GM12878 (cell line): ENCODE data around the gene CALN1. TPM values are rescaled to one million over a fixed set of nuclear protein-coding genes. Genes with fewer than 3 reads are reported as not detected.

Experiments used
- ATAC-seq: fragments of 200-7000 bp; cut with Tn5 transposase; 3 replicates; pipeline ENCODE4 v1.9.1; 2020; ENCODE audit warnings: mild to moderate bottlenecking, moderate library complexity
- BruUV-seq: library from RNA; stranded (reverse); fragments of 400-500 nt; replicated peaks from 2 replicates; lab custom pipeline; 2021; lab: Mats Ljungman, UMichigan
- CTCF ChIA-PET: fragments of 300-600 bp; sonication (Branson Sonifier 250); formaldehyde crosslinking; extraction: SDS; loops from one replicate; lab custom pipeline; 2021; ENCODE audit warnings: inconsistent platforms; lab: Yijun Ruan, JAX
- POLR2A ChIA-PET: fragments of 350-600 bp; formaldehyde crosslinking; extraction: SDS; loops from one replicate; lab custom pipeline; 2021; ENCODE audit warnings: inconsistent platforms; lab: Charles Lee
- RAD21 ChIA-PET: fragments of 300-600 bp; sonication (Branson Sonifier 250); formaldehyde crosslinking; loops from one replicate; lab custom pipeline; 2023; ENCODE audit warnings: antibody characterized with exemption; ENCODE audit not compliant: unreplicated experiment; lab: Charles Lee
- SMC1A ChIA-PET: fragments of 300-600 bp; sonication (Branson Sonifier 250); formaldehyde crosslinking; loops from one replicate; lab custom pipeline; 2023; ENCODE audit not compliant: unreplicated experiment, uncharacterized antibody; lab: Charles Lee
- DNase-seq: peaks from one replicate; pipeline ENCODE4 v3.0.0-alpha.2; 2011; ENCODE audit warnings: low read depth, low spot score
- FAIRE-seq: peaks from 3 replicates; lab custom pipeline; 2011; peaks lifted over from hg19 to GRCh38; lab: Jason Lieb, UNC
- H2AFZ ChIP-seq: 2 replicates; pipeline ENCODE4 v1.6.0; 2011; ENCODE audit warnings: low read depth, low read length, control low read depth; ENCODE audit not compliant: control insufficient read depth
- H3K27ac ChIP-seq: 2 replicates; pipeline ENCODE4 v1.5.1; 2011; ENCODE audit warnings: control low read depth; ENCODE audit not compliant: control insufficient read depth, insufficient read depth
- H3K27me3 ChIP-seq, 2 experiments: replicated peaks in 1 of 2; 2 replicates each; pipeline versions ENCODE4 v1.6.0 to v1.6.1; 2011; ENCODE audit warnings: low read length in 1 of 2; ENCODE audit not compliant: control insufficient read depth in 2 of 2, insufficient read depth in 2 of 2
- H3K36me3 ChIP-seq, 2 experiments: 2 replicates each; pipeline ENCODE4 v1.5.1; 2011; ENCODE audit warnings: low read length in 1 of 2; ENCODE audit not compliant: control insufficient read depth in 2 of 2, insufficient read depth in 2 of 2
- H3K4me1 ChIP-seq: 2 replicates; pipeline ENCODE4 v1.6.1; 2011; ENCODE audit warnings: mild to moderate bottlenecking, low read length, moderate library complexity, mixed read lengths; ENCODE audit not compliant: control insufficient read depth, insufficient read depth
- H3K4me2 ChIP-seq: 2 replicates; pipeline ENCODE4 v1.6.0; 2011; ENCODE audit warnings: control low read depth; ENCODE audit not compliant: control insufficient read depth, insufficient read depth
- H3K4me3 ChIP-seq: fragments of 200-600 bp; sonication (generic); 2 replicates; pipeline ENCODE4 v1.5.1; 2016
- H3K79me2 ChIP-seq: 2 replicates; pipeline ENCODE4 v1.6.0; 2011; ENCODE audit warnings: low read length; ENCODE audit not compliant: control insufficient read depth, insufficient read depth
- H3K9ac ChIP-seq: 2 replicates; pipeline ENCODE4 v1.8.0; 2011; ENCODE audit warnings: low read length, control low read depth, mixed read lengths; ENCODE audit not compliant: control insufficient read depth, insufficient read depth
- H3K9me3 ChIP-seq: replicated peaks from 3 replicates; pipeline ENCODE4 v1.5.1; 2011; ENCODE audit warnings: mild to moderate bottlenecking, low read length; ENCODE audit not compliant: control insufficient read depth, insufficient read depth
- H4K20me1 ChIP-seq: 2 replicates; pipeline ENCODE4 v1.6.0; 2011; ENCODE audit not compliant: control insufficient read depth, insufficient read depth
- ASH2L ChIP-seq: fragments of 300-600, 200-600 bp; sonication (generic); IDR thresholded peaks from 2 replicates; pipeline ENCODE4 v1.6.1; 2017; ENCODE audit warnings: low read depth, mild to moderate bottlenecking, borderline replicate concordance
- CBX5 ChIP-seq: sonication (generic); IDR thresholded peaks from 2 replicates; pipeline ENCODE4 v1.6.1; 2016; ENCODE audit warnings: low read depth, moderate library complexity, mild to moderate bottlenecking, inconsistent platforms
- GABPA ChIP-seq: IDR thresholded peaks from 2 replicates; pipeline ENCODE4 v1.6.1; 2014; ENCODE audit warnings: antibody characterized with exemption, low read depth, mild to moderate bottlenecking, inconsistent platforms
- IRF3 ChIP-seq: fragments of 450-650 bp; IDR thresholded peaks from 2 replicates; pipeline ENCODE4 v1.6.1; 2014; ENCODE audit warnings: mild to moderate bottlenecking
- PAX5 ChIP-seq: IDR thresholded peaks from 2 replicates; pipeline ENCODE4 v1.6.1; 2011; ENCODE audit warnings: low read depth, low read length, borderline replicate concordance
- POU2F2 ChIP-seq: IDR thresholded peaks from 3 replicates; pipeline ENCODE4 v1.6.1; 2011; ENCODE audit warnings: low read depth, mild to moderate bottlenecking, low read length, borderline replicate concordance
- RB1 ChIP-seq: fragments of 450-650 bp; formaldehyde crosslinking; IDR thresholded peaks from 2 replicates; pipeline ENCODE4 v1.6.1; 2017; ENCODE audit warnings: mild to moderate bottlenecking, borderline replicate concordance
- SUZ12 ChIP-seq: fragments of 200-600 bp; sonication (generic); IDR thresholded peaks from one replicate; pipeline ENCODE4 v1.6.1; 2018; ENCODE audit warnings: antibody characterized with exemption, mild to moderate bottlenecking; ENCODE audit not compliant: unreplicated experiment
- WGBS: methylation state at CpG from one replicate; pipeline ENCODE4 v1.1.6; 2016; ENCODE audit warnings: low lambda C conversion rate; ENCODE audit not compliant: insufficient replicate concordance, insufficient coverage; ENCODE audit errors: missing lambda C conversion rate; 5-methylcytosine and 5-hydroxymethylcytosine counted together
- in situ Hi-C: fragments of 300-500 bp; cut with MboI; formaldehyde crosslinking; loops from 9 replicates; pipeline ENCODE4 v1.14.3; 2018; ENCODE audit warnings: mixed read lengths
- intact Hi-C: fragments of 100-400 bp; cut with micrococcal nuclease; formaldehyde crosslinking; loops from one replicate; pipeline ENCODE4 v1.14.2; 2022; ENCODE audit not compliant: unreplicated experiment
- polyA plus RNA-seq, 11 experiments: library from polyadenylated mRNA; depleted of rRNA in 4 of 11; unstranded in 6 of 11; stranded (reverse) in 5 of 11; fragments of >200 nt; fragmentation: Nextera tagmentation in 4 of 11; fragmentation: Illumina TruSeq in 1 of 11; extraction: Ambion mirVana in 4 of 11; extraction: Trizol in 1 of 11; gene quantifications; 1 replicate in 1 of 11; 2 replicates in 10 of 11; pipeline versions ENCODE4 v1.2.1 to v1.2.3, GENCODE V29; 2011 to 2016; ENCODE audit warnings: inconsistent platforms in 2 of 11, missing spikeins in 2 of 11, low read depth in 1 of 11
- total RNA-seq, 4 experiments: library from RNA; depleted of rRNA in 3 of 4; stranded (reverse); fragments of >200 nt in 3 of 4; fragmentation: Illumina TruSeq in 1 of 4; extraction: Trizol in 1 of 4; gene quantifications; 2 replicates each; pipeline versions ENCODE4 v1.2.1 to v1.2.3, GENCODE V29; 2013 to 2021

CALN1 gene
- total and polyA plus RNA-seq, 10 of the 15 experiments (the other 5 are each of a cell fraction or from before 2014, with no cell fraction given), result 0.48 to 15.3 (median 1.6) TPM

- RAD21 ChIA-PET, result interaction anchor here (0.7 kb wide), 1 partner anchor 946 kb away, joined by 3 read pairs; no protein-coding TSS in a partner anchor
- H3K79me2 ChIP-seq, result no peaks in the 10 kb centered on the region
- no peaks in the 10 kb centered on the region for H3K4me1 ChIP-seq
- SMC1A ChIA-PET, result interaction anchor here (0.6 kb wide), 1 partner anchor 88 kb away, joined by 4 read pairs; no protein-coding TSS in a partner anchor
- no peaks in the 10 kb centered on the region for H4K20me1 ChIP-seq
- BruUV-seq, result no TSS peak
- no peak overlapping the region for H3K4me3 ChIP-seq
- H3K9ac ChIP-seq, result no peak overlapping the region
- CTCF ChIA-PET, result no interaction called here
- TF ChIP-seq RB1, result no peak
- TF ChIP-seq SUZ12, result no peak
- no peak for TF ChIP-seq ASH2L
- no peak for TF ChIP-seq CBX5
- no peak for TF ChIP-seq IRF3
- no peak for TF ChIP-seq POU2F2
- no peak for TF ChIP-seq GABPA
- no peak for TF ChIP-seq PAX5
- WGBS, result 36% methylated on average over 7 of the region's 7 CpGs
- POLR2A ChIA-PET, result no interaction called here
- H3K4me2 ChIP-seq, result no peak overlapping the region
- no peaks in the 10 kb centered on the region; the same call in 2 of the 3 replicates for H3K9me3 ChIP-seq
- ATAC-seq, result no peak
- in situ Hi-C loops, result no loop called here
- no peak for DNase-seq
- FAIRE-seq, result no peak
- H3K36me3 ChIP-seq, result no peaks in the 10 kb centered on the region
- no peaks in the 10 kb centered on the region for H3K27me3 ChIP-seq
- no peak overlapping the region for H3K27ac ChIP-seq
- no peak overlapping the region for H2AFZ ChIP-seq
- intact Hi-C loops, result no loop called here
These were observed 478.7 kb downstream of the CALN1 start for GRCh38 chr7:71933426-71933825.
